H1 (cell line): ENCODE results near the gene SIM2. TPM values are rescaled to one million over a fixed set of nuclear protein-coding genes. Genes with fewer than 3 reads are reported as not detected.

ENCODE experiments used
- CTCF ChIA-PET: fragments of 300-600 bp; sonication (Branson Sonifier 250); formaldehyde crosslinking; loops from one replicate; lab custom pipeline; 2021; ENCODE audit not compliant: partially characterized antibody; lab: Charles Lee
- POLR2A ChIA-PET: fragments of 300-600 bp; sonication (Branson Sonifier 250); formaldehyde crosslinking; loops from one replicate; lab custom pipeline; 2021; ENCODE audit warnings: inconsistent platforms; ENCODE audit not compliant: partially characterized antibody; lab: Charles Lee
- DNase-seq, 2 experiments: peaks; one replicate each; pipeline versions ENCODE4 v3.0.0 to v3.0.0-alpha.2; 2010 to 2022; ENCODE audit warnings: low spot score in 2 of 2, low read depth in 1 of 2, mixed read lengths in 1 of 2
- FAIRE-seq: peaks from 2 replicates; lab custom pipeline; 2011; peaks lifted over from hg19 to GRCh38; lab: Jason Lieb, UNC
- H2AFZ ChIP-seq: 2 replicates; pipeline ENCODE4 v1.8.1; 2012; ENCODE audit warnings: low read length, inconsistent platforms
- H2AK5ac ChIP-seq: 2 replicates; pipeline ENCODE4 v1.6.1; 2013; ENCODE audit warnings: low read depth, low read length
- H2BK120ac ChIP-seq: replicated peaks from 2 replicates; pipeline ENCODE3; 2013; ENCODE audit warnings: low read depth, low read length, inconsistent platforms
- H2BK12ac ChIP-seq: 2 replicates; pipeline ENCODE4 v1.6.1; 2013; ENCODE audit warnings: low read depth, low read length
- H2BK15ac ChIP-seq: 2 replicates; pipeline ENCODE4 v1.6.1; 2013; ENCODE audit warnings: low read length
- H2BK20ac ChIP-seq: 2 replicates; pipeline ENCODE4 v1.6.1; 2013; ENCODE audit warnings: low read length
- H2BK5ac ChIP-seq: 2 replicates; pipeline ENCODE4 v1.6.1; 2013; ENCODE audit warnings: low read depth, low read length
- H3K14ac ChIP-seq: 2 replicates; pipeline ENCODE4 v1.6.1; 2013; ENCODE audit warnings: inconsistent platforms; ENCODE audit not compliant: insufficient read length
- H3K18ac ChIP-seq: 2 replicates; pipeline ENCODE4 v1.6.1; 2013; ENCODE audit warnings: low read length; ENCODE audit errors: extremely low read depth
- H3K23ac ChIP-seq: 2 replicates; pipeline ENCODE4 v1.6.1; 2013; ENCODE audit warnings: inconsistent platforms; ENCODE audit not compliant: insufficient read length
- H3K23me2 ChIP-seq: 2 replicates; pipeline ENCODE4 v1.6.1; 2013; ENCODE audit warnings: low read depth, low read length
- H3K27ac ChIP-seq: 2 replicates; pipeline ENCODE4 v1.6.1; 2011; ENCODE audit warnings: low read depth, low read length, inconsistent platforms
- H3K27me3 ChIP-seq, 4 experiments: replicated peaks in 1 of 4; 1 replicate in 1 of 4; 2 replicates in 3 of 4; pipeline versions ENCODE4 v1.6.1 to v1.8.1; 2011 to 2013; ENCODE audit warnings: low read length in 3 of 4, mild to moderate bottlenecking in 3 of 4, inconsistent platforms in 2 of 4, mixed read lengths in 2 of 4, moderate library complexity in 1 of 4; ENCODE audit not compliant: control insufficient read depth in 3 of 4, insufficient read depth in 3 of 4; ENCODE audit errors: extremely low read depth in 1 of 4
- H3K36me3 ChIP-seq, 4 experiments: 2 replicates each; pipeline versions ENCODE4 v1.6.1 to v1.8.1; 2011 to 2013; ENCODE audit warnings: mild to moderate bottlenecking in 4 of 4, low read length in 3 of 4, moderate library complexity in 2 of 4, control low read depth in 1 of 4, inconsistent platforms in 1 of 4; ENCODE audit not compliant: insufficient read depth in 4 of 4, control insufficient read depth in 2 of 4
- H3K4ac ChIP-seq: replicated peaks from 2 replicates; pipeline ENCODE3; 2013; ENCODE audit warnings: low read length, low read depth, mixed read lengths, inconsistent platforms; ENCODE audit not compliant: insufficient read length
- H3K4me1 ChIP-seq, 4 experiments: replicated peaks in 1 of 4; 1 replicate in 1 of 4; 2 replicates in 3 of 4; pipeline versions ENCODE4 v1.6.1 to v1.8.1; 2011 to 2013; ENCODE audit warnings: low read length in 3 of 4, inconsistent platforms in 2 of 4, mixed read lengths in 1 of 4; ENCODE audit not compliant: insufficient read depth in 4 of 4, control insufficient read depth in 3 of 4
- H3K4me2 ChIP-seq, 2 experiments: 2 replicates each; pipeline versions ENCODE4 v1.6.1 to v1.8.1; 2011 to 2013; ENCODE audit warnings: low read depth in 2 of 2, low read length in 2 of 2, control low read depth in 1 of 2, inconsistent platforms in 1 of 2, mild to moderate bottlenecking in 1 of 2; ENCODE audit not compliant: insufficient read depth in 1 of 2
- H3K4me3 ChIP-seq, 4 experiments: fragments of 200-600, 300-600 bp in 1 of 4; sonication (generic), shearing (Covaris generic), sonication (Bioruptor Twin) in 1 of 4; 2 replicates each; pipeline versions ENCODE4 v1.5.1 to v1.8.1; 2011 to 2016; ENCODE audit warnings: low read length in 4 of 4, low read depth in 3 of 4, control low read depth in 2 of 4, inconsistent platforms in 2 of 4, mild to moderate bottlenecking in 2 of 4, mixed read lengths in 1 of 4, moderate library complexity in 1 of 4; ENCODE audit not compliant: insufficient read depth in 2 of 4; ENCODE audit errors: extremely low read depth in 1 of 4
- H3K56ac ChIP-seq: replicated peaks from 2 replicates; pipeline ENCODE3; 2013; ENCODE audit warnings: low read depth, mild to moderate bottlenecking, mixed read lengths, low read length, inconsistent platforms; ENCODE audit not compliant: insufficient read length
- H3K79me1 ChIP-seq: 2 replicates; pipeline ENCODE4 v1.6.1; 2013; ENCODE audit warnings: low read depth, low read length, control low read depth
- H3K79me2 ChIP-seq, 2 experiments: 2 replicates each; pipeline versions ENCODE4 v1.6.1 to v1.8.1; 2012 to 2013; ENCODE audit warnings: low read length in 2 of 2, mild to moderate bottlenecking in 2 of 2, inconsistent platforms in 1 of 2; ENCODE audit not compliant: insufficient read depth in 2 of 2, control insufficient read depth in 1 of 2
- H3K9ac ChIP-seq, 4 experiments: replicated peaks in 1 of 4; 1 replicate in 1 of 4; 2 replicates in 3 of 4; pipeline versions ENCODE4 v1.6.1 to v1.8.1; 2011 to 2013; ENCODE audit warnings: low read depth in 3 of 4, low read length in 3 of 4, control low read depth in 2 of 4, mild to moderate bottlenecking in 2 of 4, moderate library complexity in 2 of 4, inconsistent platforms in 1 of 4; ENCODE audit errors: extremely low read depth in 1 of 4
- H3K9me3 ChIP-seq, 2 experiments: 2 replicates each; pipeline versions ENCODE4 v1.6.1 to v1.8.1; 2012 to 2013; ENCODE audit warnings: mild to moderate bottlenecking in 2 of 2, moderate library complexity in 2 of 2, control low read depth in 1 of 2, inconsistent platforms in 1 of 2, low read depth in 1 of 2, low read length in 1 of 2, mixed read lengths in 1 of 2; ENCODE audit not compliant: insufficient read depth in 2 of 2
- H4K20me1 ChIP-seq, 2 experiments: replicated peaks in 1 of 2; 2 replicates each; pipeline versions ENCODE3 to v1.8.1; 2011 to 2013; ENCODE audit warnings: inconsistent platforms in 2 of 2, low read length in 2 of 2, mild to moderate bottlenecking in 1 of 2; ENCODE audit not compliant: insufficient read depth in 2 of 2, control insufficient read depth in 1 of 2
- H4K5ac ChIP-seq: 2 replicates; pipeline ENCODE4 v1.6.1; 2013; ENCODE audit warnings: low read length, low read depth, mixed read lengths, inconsistent platforms; ENCODE audit not compliant: insufficient read length
- H4K8ac ChIP-seq: 2 replicates; pipeline ENCODE4 v1.8.0; 2013; ENCODE audit warnings: mild to moderate bottlenecking, moderate library complexity, low read length, inconsistent platforms; ENCODE audit not compliant: insufficient read depth; ENCODE audit errors: extremely low read depth
- H4K91ac ChIP-seq: replicated peaks from 2 replicates; pipeline ENCODE3; 2013; ENCODE audit warnings: low read length, mixed read lengths, inconsistent platforms; ENCODE audit not compliant: insufficient read length
- CBX8 ChIP-seq: fragments of 300-800, 300-1000 bp; sonication (generic); IDR thresholded peaks from 2 replicates; pipeline ENCODE4 v1.7.1; 2016; ENCODE audit warnings: low read depth, low read length, borderline replicate concordance
- CHD2 ChIP-seq: IDR thresholded peaks from 2 replicates; pipeline ENCODE4 v1.6.1; 2012; ENCODE audit warnings: low read length, improper control_type of control experiment
- EZH2 ChIP-seq: fragments of 200-600 bp; sonication (generic); IDR thresholded peaks from 2 replicates; pipeline ENCODE4 v1.7.1; 2012; ENCODE audit warnings: low read depth, mild to moderate bottlenecking, moderate library complexity, low read length, inconsistent platforms; ENCODE audit not compliant: severe bottlenecking
- FOSL1 ChIP-seq: IDR thresholded peaks from 2 replicates; pipeline ENCODE4 v1.6.1; 2011; ENCODE audit warnings: mild to moderate bottlenecking, low read depth, low read length, moderate library complexity; ENCODE audit not compliant: insufficient read depth
- GTF2F1 ChIP-seq: IDR thresholded peaks from 2 replicates; pipeline ENCODE4 v1.6.1; 2012; ENCODE audit warnings: low read depth, low read length, improper control_type of control experiment, borderline replicate concordance
- MAX ChIP-seq: IDR thresholded peaks from 2 replicates; pipeline ENCODE4 v1.6.1; 2012; ENCODE audit warnings: inconsistent platforms
- RNF2 ChIP-seq: fragments of 200-900, 300-1000 bp; sonication (generic); IDR thresholded peaks from 2 replicates; pipeline ENCODE4 v1.7.1; 2016; ENCODE audit warnings: borderline replicate concordance, low read depth, mild to moderate bottlenecking, antibody characterized with exemption, low read length; ENCODE audit not compliant: poor library complexity, severe bottlenecking; ENCODE audit errors: missing control alignments
- SIX5 ChIP-seq: IDR thresholded peaks from 2 replicates; pipeline ENCODE4 v1.6.1; 2011; ENCODE audit warnings: mild to moderate bottlenecking, low read depth, low read length
- SP1 ChIP-seq: IDR thresholded peaks from 2 replicates; pipeline ENCODE4 v1.6.1; 2011; ENCODE audit warnings: low read depth, low read length
- WGBS, 2 experiments: shearing (Covaris generic) in 1 of 2; methylation state at CpG; one replicate each; pipeline versions ENCODE4 v1.1.6 to v1.1.7; 2013 to 2015; ENCODE audit warnings: low lambda C conversion rate in 2 of 2, mixed read lengths in 2 of 2, inconsistent platforms in 1 of 2, low coverage in 1 of 2, missing lambda C conversion rate in 1 of 2; ENCODE audit not compliant: insufficient replicate concordance in 2 of 2, insufficient coverage in 1 of 2, insufficient read length in 1 of 2; ENCODE audit errors: extremely low coverage in 1 of 2, missing lambda C conversion rate in 1 of 2; 5-methylcytosine and 5-hydroxymethylcytosine counted together
- polyA plus RNA-seq, 7 experiments: library from polyadenylated mRNA; depleted of rRNA in 3 of 7; stranded (reverse) in 5 of 7; unstranded in 2 of 7; fragments of >200 nt in 5 of 7; fragments of 200-250 nt in 2 of 7; gene quantifications; 1 replicate in 5 of 7; 2 replicates in 1 of 7; 4 replicates in 1 of 7; pipeline versions ENCODE4 v1.2.1 to v1.2.3, GENCODE V29; 2011 to 2013; ENCODE audit warnings: missing spikeins in 2 of 7, mixed read lengths in 2 of 7
- total RNA-seq: library from RNA; stranded (reverse); fragmentation: NEBNext Ultra II Directional; extraction: Animal tissue kit (Norgen Biotek cat#: 25700); gene quantifications from 2 replicates; pipeline ENCODE4 v1.2.1, GENCODE V29; 2021

SIM2 gene
- total and polyA plus RNA-seq, 2 of the 8 experiments (the other 6 are each of a cell fraction or from before 2014, with no cell fraction given): 0.05 to 0.26 TPM

GRCh38 chr21:36700295-36700970 is 1.5 kb downstream of the SIM2 start:
- no peak overlapping the region for H3K14ac ChIP-seq
- no peak overlapping the region for H4K91ac ChIP-seq
- H4K8ac ChIP-seq: no peak overlapping the region
- H3K79me2 ChIP-seq: no peaks in the 10 kb centered on the region
- no peak overlapping the region for H2AFZ ChIP-seq
- H3K27ac ChIP-seq: no peak overlapping the region
- H3K4me3 ChIP-seq: peak overlapping the region in 3 of 4 experiments; percentile 8 to 52 (median 23); a peak in 2 of 8 replicates
- H3K18ac ChIP-seq: peak overlapping the region; percentile 48; the same call in 1 of the 2 replicates
- 4 to 100% methylated on average over 1 to 26 of the region's 30 CpGs for WGBS, 2 experiments
- ChIA-PET CTCF (interaction anchor here (0.9 to 3.2 kb wide), 7 partner anchors 9 to 206 kb away, joined by 3 to 17 read pairs (median 4); no protein-coding TSS in a partner anchor), POLR2A (interaction anchor here (2.1 to 3.5 kb wide), 3 partner anchors 9 to 10 kb away, joined by 6 to 15 read pairs (median 12); no protein-coding TSS in a partner anchor)
- no peak for FAIRE-seq
- DNase-seq: peak in 1 of 2 experiments; percentile 57
- peaks cover 7% of the 10 kb centered on the region; the same call in 1 of the 2 replicates for H3K23me2 ChIP-seq
- no peak overlapping the region for H2BK120ac ChIP-seq
- H2BK15ac ChIP-seq: peak overlapping the region; percentile 29; the same call in 1 of the 2 replicates
- H3K4me1 ChIP-seq: peaks cover 0 to 75% (median 42%) of the 10 kb centered on the region in 4 experiments; a peak in 6 of 7 replicates
- no peaks in the 10 kb centered on the region for H3K9me3 ChIP-seq
- H3K4ac ChIP-seq: no peak overlapping the region
- H3K56ac ChIP-seq: no peak overlapping the region
- H3K79me1 ChIP-seq: no peaks in the 10 kb centered on the region; the same call in 1 of the 2 replicates
- peak overlapping the region; percentile 58 to 67 for H3K4me2 ChIP-seq
- H2BK12ac ChIP-seq: peak overlapping the region; percentile 68
- no peak overlapping the region for H3K23ac ChIP-seq
- peaks cover 97 to 100% (median 100%) of the 10 kb centered on the region in 4 experiments for H3K27me3 ChIP-seq
- H4K20me1 ChIP-seq: peaks cover 19 to 26% of the 10 kb centered on the region in 2 experiments
- peaks cover 0 to 24% (median 0%) of the 10 kb centered on the region in 4 experiments; a peak in 1 of 8 replicates for H3K36me3 ChIP-seq
- no peak overlapping the region for H3K9ac ChIP-seq
- no peak overlapping the region for H2AK5ac ChIP-seq
- peak; percentile 67 for TF ChIP-seq EZH2
- no peak for TF ChIP-seq SIX5
- no peak for TF ChIP-seq FOSL1
- TF ChIP-seq SP1: no peak
- peak; percentile 98 for TF ChIP-seq RNF2
- no peak for TF ChIP-seq CHD2
- TF ChIP-seq MAX: no peak
- TF ChIP-seq GTF2F1: no peak
- peak; percentile 100 for TF ChIP-seq CBX8
- TF ChIP-seq, all 59 proteins: peak for 3
- Histone ChIP-seq H2BK20ac (no peak overlapping the region), H4K5ac (no peak overlapping the region), H2BK5ac (no peak overlapping the region)
